SK-N-SH (cell line): ENCODE measurements around the gene CTCFL. TPM values are rescaled to one million over a fixed set of nuclear protein-coding genes. Genes with fewer than 3 reads are reported as not detected.

Experiments used
- CTCF ChIA-PET: fragments of 300-600, 350-600 bp; formaldehyde crosslinking; extraction: SDS; loops from one replicate; lab custom pipeline; 2021; lab: Yijun Ruan, JAX
- POLR2A ChIA-PET: fragments of 350-600 bp; sonication (Branson Sonifier 250); formaldehyde crosslinking; extraction: SDS; loops from one replicate; lab custom pipeline; 2020; ENCODE audit warnings: antibody characterized with exemption, inconsistent platforms; lab: Yijun Ruan, JAX
- DNase-seq: peaks from one replicate; pipeline ENCODE4 v3.0.0; 2012
- H2AFZ ChIP-seq: fragments of 200-600 bp; sonication (generic); 2 replicates; pipeline ENCODE4 v1.8.1; 2016; ENCODE audit warnings: antibody characterized with exemption, mild to moderate bottlenecking, low read depth
- H3F3A ChIP-seq: fragments of 200-600 bp; sonication (generic); replicated peaks from 2 replicates; pipeline ENCODE3; 2016; ENCODE audit warnings: antibody characterized with exemption, mild to moderate bottlenecking; ENCODE audit not compliant: insufficient read depth
- H3K27ac ChIP-seq, 2 experiments: fragments of 200-500 bp in 1 of 2; fragments of 200-600 bp in 1 of 2; sonication (Bioruptor generic) in 1 of 2; sonication (generic), shearing (Covaris generic) in 1 of 2; 2 replicates each; pipeline versions ENCODE4 v1.5.1 to v1.6.1; 2014 to 2016; ENCODE audit warnings: low read depth in 2 of 2, inconsistent platforms in 1 of 2, low read length in 1 of 2, mild to moderate bottlenecking in 1 of 2, mixed read lengths in 1 of 2
- H3K27me3 ChIP-seq: fragments of 200-600 bp; sonication (generic), shearing (Covaris generic); 2 replicates; pipeline ENCODE4 v1.6.1; 2016; ENCODE audit warnings: mixed run types; ENCODE audit not compliant: insufficient read depth
- H3K36me3 ChIP-seq, 2 experiments: fragments of 200-500 bp in 1 of 2; fragments of 200-600 bp in 1 of 2; sonication (Bioruptor generic) in 1 of 2; sonication (generic) in 1 of 2; replicated peaks in 1 of 2; 2 replicates each; pipeline versions ENCODE3 to v1.5.1; 2014 to 2016; ENCODE audit warnings: low read length in 1 of 2, mild to moderate bottlenecking in 1 of 2; ENCODE audit not compliant: insufficient read depth in 2 of 2, control insufficient read depth in 1 of 2
- H3K4me1 ChIP-seq, 2 experiments: fragments of 200-500 bp in 1 of 2; fragments of 200-600 bp in 1 of 2; sonication (Bioruptor generic) in 1 of 2; sonication (generic), shearing (Covaris generic) in 1 of 2; 2 replicates each; pipeline versions ENCODE4 v1.5.1 to v1.6.1; 2014 to 2016; ENCODE audit warnings: low read depth in 1 of 2, low read length in 1 of 2, mixed run types in 1 of 2; ENCODE audit not compliant: insufficient read depth in 2 of 2, control insufficient read depth in 1 of 2
- H3K4me2 ChIP-seq: fragments of 200-600 bp; sonication (generic), shearing (Covaris generic); 2 replicates; pipeline ENCODE4 v1.6.1; 2017; ENCODE audit warnings: mixed run types
- H3K4me3 ChIP-seq, 2 experiments: fragments of 200-500 bp in 1 of 2; fragments of 200-600 bp in 1 of 2; sonication (Bioruptor generic) in 1 of 2; sonication (generic), shearing (Covaris generic) in 1 of 2; 2 replicates each; pipeline versions ENCODE4 v1.5.1 to v1.8.1; 2014 to 2016; ENCODE audit warnings: low read depth in 2 of 2, inconsistent platforms in 1 of 2, low read length in 1 of 2, mild to moderate bottlenecking in 1 of 2, mixed read lengths in 1 of 2, moderate library complexity in 1 of 2
- H3K79me2 ChIP-seq: fragments of 200-600 bp; sonication (generic); 2 replicates; pipeline ENCODE4 v1.8.1; 2017; ENCODE audit warnings: mild to moderate bottlenecking; ENCODE audit not compliant: insufficient read depth
- H3K9ac ChIP-seq: fragments of 200-600 bp; sonication (generic); 2 replicates; pipeline ENCODE4 v1.6.1; 2017; ENCODE audit warnings: mixed run types
- H3K9me2 ChIP-seq: fragments of 200-600 bp; sonication (generic); 2 replicates; pipeline ENCODE4 v1.6.1; 2017; ENCODE audit warnings: mixed run types
- H3K9me3 ChIP-seq: fragments of 200-600 bp; sonication (generic); 2 replicates; pipeline ENCODE4 v1.6.1; 2017; ENCODE audit warnings: mixed run types, mild to moderate bottlenecking, moderate library complexity
- H4K20me1 ChIP-seq: fragments of 200-600 bp; sonication (generic); 2 replicates; pipeline ENCODE4 v1.6.1; 2017; ENCODE audit warnings: mild to moderate bottlenecking, mixed run types; ENCODE audit not compliant: insufficient read depth
- ELF1 ChIP-seq: IDR thresholded peaks from 2 replicates; pipeline ENCODE4 v1.4.0; 2012
- EP300 ChIP-seq, 2 experiments: IDR thresholded peaks; 2 replicates each; pipeline versions ENCODE4 v1.4.0 to v1.6.1; 2012; ENCODE audit warnings: borderline replicate concordance in 1 of 2, low read depth in 1 of 2, low read length in 1 of 2
- EZH2phosphoT487 ChIP-seq: fragments of 200-600 bp; sonication (generic); IDR thresholded peaks from 2 replicates; pipeline ENCODE4 v1.6.1; 2017; ENCODE audit warnings: low read depth, mixed run types, mild to moderate bottlenecking, antibody characterized with exemption, moderate library complexity, borderline replicate concordance
- FOSL2 ChIP-seq: IDR thresholded peaks from 2 replicates; pipeline ENCODE4 v1.4.0; 2012; ENCODE audit warnings: low read depth, mild to moderate bottlenecking, moderate library complexity, borderline replicate concordance
- FOXM1 ChIP-seq: IDR thresholded peaks from 2 replicates; pipeline ENCODE4 v1.4.0; 2012; ENCODE audit warnings: low read depth, mild to moderate bottlenecking
- GABPA ChIP-seq: IDR thresholded peaks from 2 replicates; pipeline ENCODE4 v1.4.0; 2012; ENCODE audit warnings: low read depth, mild to moderate bottlenecking
- GATA2 ChIP-seq: sonication (generic); formaldehyde crosslinking; IDR thresholded peaks from 2 replicates; pipeline ENCODE4 v1.5.0; 2020; ENCODE audit warnings: mild to moderate bottlenecking, missing genetic modification reagents
- JUND ChIP-seq: IDR thresholded peaks from 2 replicates; pipeline ENCODE4 v1.4.0; 2012
- NRF1 ChIP-seq: IDR thresholded peaks from 2 replicates; pipeline ENCODE4 v1.6.1; 2012; ENCODE audit warnings: low read depth, mild to moderate bottlenecking, low read length
- RCOR1 ChIP-seq: fragments of 150-350 bp; IDR thresholded peaks from 2 replicates; pipeline ENCODE4 v1.6.1; 2017; ENCODE audit warnings: antibody characterized with exemption, low read length
- RFX5 ChIP-seq: IDR thresholded peaks from 2 replicates; pipeline ENCODE4 v1.6.1; 2012; ENCODE audit warnings: mild to moderate bottlenecking, improper control_type of control experiment, low read length
- RXRA ChIP-seq: IDR thresholded peaks from 2 replicates; pipeline ENCODE4 v1.4.0; 2012; ENCODE audit warnings: low read depth, mild to moderate bottlenecking, borderline replicate concordance
- SMC3 ChIP-seq: IDR thresholded peaks from 2 replicates; pipeline ENCODE4 v1.6.1; 2012; ENCODE audit warnings: low read depth, low read length, improper control_type of control experiment
- TCF12 ChIP-seq: IDR thresholded peaks from 2 replicates; pipeline ENCODE4 v1.4.0; 2012
- YY1 ChIP-seq: IDR thresholded peaks from 2 replicates; pipeline ENCODE4 v1.4.0; 2012; ENCODE audit warnings: low read depth, mild to moderate bottlenecking
- WGBS: methylation state at CpG from one replicate; pipeline ENCODE4 v1.1.6; 2017; ENCODE audit warnings: low lambda C conversion rate; 5-methylcytosine and 5-hydroxymethylcytosine counted together
- polyA plus RNA-seq, 3 experiments: library from polyadenylated mRNA; depleted of rRNA; stranded (reverse); fragments of >200 nt; gene quantifications; 2 replicates each; pipeline ENCODE4 v1.2.3, GENCODE V29; 2012
- TF ChIP-seq, protein P1 (sequence below): fragments of 150-350 bp; IDR thresholded peaks from 2 replicates; pipeline ENCODE4 v1.6.1; 2016; ENCODE audit warnings: mild to moderate bottlenecking, low read depth, low read length
- TF ChIP-seq, protein P2 (sequence below): IDR thresholded peaks from 2 replicates; pipeline ENCODE4 v1.6.1; 2012; ENCODE audit warnings: mild to moderate bottlenecking, low read depth, low read length, moderate library complexity
- TF ChIP-seq, protein P3 (sequence below): IDR thresholded peaks from 2 replicates; pipeline ENCODE4 v1.4.0; 2012; ENCODE audit warnings: low read depth, borderline replicate concordance
- TF ChIP-seq, protein P4 (sequence below): IDR thresholded peaks from 2 replicates; pipeline ENCODE4 v1.4.0; 2012; ENCODE audit warnings: low read depth, borderline replicate concordance

Gene CTCFL
- polyA plus RNA-seq, 1 of the 3 experiments (the other 2 are of a cell fraction): not detected

DNA sequence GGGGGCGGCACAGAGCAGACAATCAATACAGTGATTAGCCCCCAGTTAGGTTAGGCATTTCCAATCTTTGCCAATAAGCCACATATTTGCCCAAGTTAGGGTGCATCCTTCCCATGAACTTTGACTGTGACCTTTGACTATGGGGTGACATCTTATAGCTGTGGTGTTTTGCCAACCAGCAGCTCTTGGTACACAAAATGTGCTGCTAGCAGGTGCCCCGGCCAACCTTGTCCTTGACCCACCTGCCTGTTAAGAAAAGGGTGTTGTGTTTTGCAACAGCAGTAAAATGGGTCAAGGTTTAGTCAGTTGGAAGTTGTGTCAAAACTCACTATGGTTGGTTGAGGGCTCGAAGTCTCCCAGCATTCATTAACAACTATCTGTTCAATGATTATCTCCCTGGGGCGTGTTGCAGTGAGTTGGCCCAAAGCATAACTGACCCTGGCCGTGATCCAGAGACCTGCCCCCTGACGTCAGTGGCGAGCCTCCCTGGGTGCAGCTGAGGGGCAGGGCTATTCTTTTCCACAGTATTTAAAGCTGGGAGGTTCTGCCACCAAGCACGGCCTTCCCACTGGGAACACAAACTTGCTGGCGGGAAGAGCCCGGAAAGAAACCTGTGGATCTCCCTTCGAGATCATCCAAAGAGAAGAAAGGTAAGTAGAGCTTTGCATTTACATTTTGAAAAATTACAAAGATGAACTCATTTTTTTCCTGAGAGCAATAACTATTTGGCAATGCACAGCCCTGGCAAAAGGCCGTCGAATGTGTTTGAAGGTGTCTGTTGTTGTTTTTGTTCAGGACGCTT, 35.8 kb upstream of the CTCFL start, which contains the start of gene PCK1:
TSS of gene PCK1 (plus strand) at position 557 of the 802 bp plus-strand sequence. CDS start 302 bp downstream, outside the sequence.
- TF ChIP-seq, protein P1, sequence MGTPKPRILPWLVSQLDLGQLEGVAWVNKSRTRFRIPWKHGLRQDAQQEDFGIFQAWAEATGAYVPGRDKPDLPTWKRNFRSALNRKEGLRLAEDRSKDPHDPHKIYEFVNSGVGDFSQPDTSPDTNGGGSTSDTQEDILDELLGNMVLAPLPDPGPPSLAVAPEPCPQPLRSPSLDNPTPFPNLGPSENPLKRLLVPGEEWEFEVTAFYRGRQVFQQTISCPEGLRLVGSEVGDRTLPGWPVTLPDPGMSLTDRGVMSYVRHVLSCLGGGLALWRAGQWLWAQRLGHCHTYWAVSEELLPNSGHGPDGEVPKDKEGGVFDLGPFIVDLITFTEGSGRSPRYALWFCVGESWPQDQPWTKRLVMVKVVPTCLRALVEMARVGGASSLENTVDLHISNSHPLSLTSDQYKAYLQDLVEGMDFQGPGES: no peak
- TF ChIP-seq YY1 (no peak), SMC3 (no peak), NRF1 (no peak), EZH2phosphoT487 (no peak), GATA2 (CRISPR knock-in tag) (no peak), JUND (no peak), ELF1 (no peak), RCOR1 (no peak), FOSL2 (no peak), TCF12 (no peak), FOXM1 (no peak), RXRA (no peak)
- H3F3A ChIP-seq: no peaks in the 10 kb centered on the region
- no peak within 1 kb of the TSS for H3K4me2 ChIP-seq
- H3K27me3 ChIP-seq: peaks cover 34% of the 10 kb centered on the region
- H3K9me3 ChIP-seq: no peaks in the 10 kb centered on the region
- DNase-seq: no peak
- no peaks in the 10 kb centered on the region for H3K36me3 ChIP-seq
- H4K20me1 ChIP-seq: no peaks in the 10 kb centered on the region
- 54% methylated on average over 14 of the region's 14 CpGs for WGBS
- H3K9ac ChIP-seq: no peak within 1 kb of the TSS
- no peak within 1 kb of the TSS for H3K27ac ChIP-seq
- H3K4me3 ChIP-seq: no peak within 1 kb of the TSS
- ChIA-PET POLR2A (no interaction called here), CTCF (no interaction called here)
- H3K9me2 ChIP-seq: no peaks in the 10 kb centered on the region
- no peaks in the 10 kb centered on the region for H3K79me2 ChIP-seq
- no peaks in the 10 kb centered on the region for H3K4me1 ChIP-seq
- H2AFZ ChIP-seq: no peak within 1 kb of the TSS

DNA sequence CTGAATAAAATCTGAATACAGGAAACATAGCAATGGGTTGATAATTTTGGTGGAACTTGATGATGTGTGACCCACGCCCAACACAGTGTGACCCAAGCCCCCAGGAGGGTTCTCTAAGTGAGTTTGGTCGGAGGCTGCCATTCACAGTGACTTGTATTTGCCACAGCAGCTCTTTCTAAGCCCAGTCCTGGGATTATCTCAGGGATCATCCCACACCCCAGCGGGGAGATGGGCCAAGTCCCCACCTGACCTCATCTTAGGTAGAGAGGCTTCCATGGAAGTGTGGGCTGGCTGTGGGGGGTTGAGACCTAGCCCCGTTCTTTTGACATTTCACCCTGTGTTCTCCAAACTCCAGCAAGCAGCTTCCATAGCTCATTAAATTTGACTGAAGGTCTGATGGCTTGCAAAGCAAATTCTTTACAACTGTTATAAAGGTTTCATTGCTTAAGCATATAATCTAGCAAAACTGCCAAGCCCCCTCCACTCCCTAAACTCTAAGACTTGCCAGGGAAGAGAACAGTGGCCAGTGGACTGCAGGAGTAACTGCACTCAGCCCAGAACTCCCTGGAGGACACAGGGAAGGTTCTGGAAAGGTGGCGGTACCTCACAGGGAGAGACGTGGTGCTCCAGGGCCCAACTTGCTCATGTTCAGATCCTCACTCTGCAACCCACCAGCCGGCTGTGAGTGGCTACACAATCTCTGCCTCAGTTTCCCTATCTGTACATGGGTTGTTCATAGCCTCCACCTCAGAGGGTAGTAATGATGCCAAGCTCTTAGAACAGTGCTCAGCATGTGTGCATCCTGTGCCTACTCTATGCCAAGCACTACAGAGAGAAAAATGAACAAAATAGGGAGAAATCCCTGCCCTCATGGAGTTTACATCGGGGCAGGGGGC, 35.0 kb upstream of the CTCFL start:
- no peak for DNase-seq
- Histone ChIP-seq H3K4me3 (no peak overlapping the region), H3K27ac (no peak overlapping the region), H4K20me1 (no peaks in the 10 kb centered on the region), H3K79me2 (no peaks in the 10 kb centered on the region), H3K27me3 (peaks cover 34% of the 10 kb centered on the region), H3K4me1 (no peaks in the 10 kb centered on the region), H3K4me2 (no peak overlapping the region), H3K9me3 (no peaks in the 10 kb centered on the region), H3F3A (no peaks in the 10 kb centered on the region), H3K9ac (no peak overlapping the region), H3K36me3 (no peaks in the 10 kb centered on the region), H3K9me2 (no peaks in the 10 kb centered on the region), H2AFZ (no peak overlapping the region)
- CTCF ChIA-PET: interaction anchor here (1.0 kb wide), 1 partner anchor 44 kb away, joined by 5 read pairs; no protein-coding TSS in a partner anchor
- POLR2A ChIA-PET: no interaction called here
- WGBS: 37% methylated on average over 7 of the region's 8 CpGs
- TF ChIP-seq, protein P2, sequence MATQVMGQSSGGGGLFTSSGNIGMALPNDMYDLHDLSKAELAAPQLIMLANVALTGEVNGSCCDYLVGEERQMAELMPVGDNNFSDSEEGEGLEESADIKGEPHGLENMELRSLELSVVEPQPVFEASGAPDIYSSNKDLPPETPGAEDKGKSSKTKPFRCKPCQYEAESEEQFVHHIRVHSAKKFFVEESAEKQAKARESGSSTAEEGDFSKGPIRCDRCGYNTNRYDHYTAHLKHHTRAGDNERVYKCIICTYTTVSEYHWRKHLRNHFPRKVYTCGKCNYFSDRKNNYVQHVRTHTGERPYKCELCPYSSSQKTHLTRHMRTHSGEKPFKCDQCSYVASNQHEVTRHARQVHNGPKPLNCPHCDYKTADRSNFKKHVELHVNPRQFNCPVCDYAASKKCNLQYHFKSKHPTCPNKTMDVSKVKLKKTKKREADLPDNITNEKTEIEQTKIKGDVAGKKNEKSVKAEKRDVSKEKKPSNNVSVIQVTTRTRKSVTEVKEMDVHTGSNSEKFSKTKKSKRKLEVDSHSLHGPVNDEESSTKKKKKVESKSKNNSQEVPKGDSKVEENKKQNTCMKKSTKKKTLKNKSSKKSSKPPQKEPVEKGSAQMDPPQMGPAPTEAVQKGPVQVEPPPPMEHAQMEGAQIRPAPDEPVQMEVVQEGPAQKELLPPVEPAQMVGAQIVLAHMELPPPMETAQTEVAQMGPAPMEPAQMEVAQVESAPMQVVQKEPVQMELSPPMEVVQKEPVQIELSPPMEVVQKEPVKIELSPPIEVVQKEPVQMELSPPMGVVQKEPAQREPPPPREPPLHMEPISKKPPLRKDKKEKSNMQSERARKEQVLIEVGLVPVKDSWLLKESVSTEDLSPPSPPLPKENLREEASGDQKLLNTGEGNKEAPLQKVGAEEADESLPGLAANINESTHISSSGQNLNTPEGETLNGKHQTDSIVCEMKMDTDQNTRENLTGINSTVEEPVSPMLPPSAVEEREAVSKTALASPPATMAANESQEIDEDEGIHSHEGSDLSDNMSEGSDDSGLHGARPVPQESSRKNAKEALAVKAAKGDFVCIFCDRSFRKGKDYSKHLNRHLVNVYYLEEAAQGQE: no peak
- no peak for TF ChIP-seq GABPA
- no peak for TF ChIP-seq EP300 (IDR thresholded peaks at IDR 0.05; ENCODE audit: borderline replicate concordance in 1 of 2, low read depth in 1 of 2, low read length in 1 of 2)
- no peak for TF ChIP-seq RFX5
- TF ChIP-seq, protein P3, sequence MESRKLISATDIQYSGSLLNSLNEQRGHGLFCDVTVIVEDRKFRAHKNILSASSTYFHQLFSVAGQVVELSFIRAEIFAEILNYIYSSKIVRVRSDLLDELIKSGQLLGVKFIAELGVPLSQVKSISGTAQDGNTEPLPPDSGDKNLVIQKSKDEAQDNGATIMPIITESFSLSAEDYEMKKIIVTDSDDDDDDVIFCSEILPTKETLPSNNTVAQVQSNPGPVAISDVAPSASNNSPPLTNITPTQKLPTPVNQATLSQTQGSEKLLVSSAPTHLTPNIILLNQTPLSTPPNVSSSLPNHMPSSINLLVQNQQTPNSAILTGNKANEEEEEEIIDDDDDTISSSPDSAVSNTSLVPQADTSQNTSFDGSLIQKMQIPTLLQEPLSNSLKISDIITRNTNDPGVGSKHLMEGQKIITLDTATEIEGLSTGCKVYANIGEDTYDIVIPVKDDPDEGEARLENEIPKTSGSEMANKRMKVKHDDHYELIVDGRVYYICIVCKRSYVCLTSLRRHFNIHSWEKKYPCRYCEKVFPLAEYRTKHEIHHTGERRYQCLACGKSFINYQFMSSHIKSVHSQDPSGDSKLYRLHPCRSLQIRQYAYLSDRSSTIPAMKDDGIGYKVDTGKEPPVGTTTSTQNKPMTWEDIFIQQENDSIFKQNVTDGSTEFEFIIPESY: no peak
- TF ChIP-seq, protein P4, sequence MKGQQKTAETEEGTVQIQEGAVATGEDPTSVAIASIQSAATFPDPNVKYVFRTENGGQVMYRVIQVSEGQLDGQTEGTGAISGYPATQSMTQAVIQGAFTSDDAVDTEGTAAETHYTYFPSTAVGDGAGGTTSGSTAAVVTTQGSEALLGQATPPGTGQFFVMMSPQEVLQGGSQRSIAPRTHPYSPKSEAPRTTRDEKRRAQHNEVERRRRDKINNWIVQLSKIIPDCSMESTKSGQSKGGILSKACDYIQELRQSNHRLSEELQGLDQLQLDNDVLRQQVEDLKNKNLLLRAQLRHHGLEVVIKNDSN: no peak
- no peak for TF ChIP-seq YY1
